SK-N-MC (cell line): Measurements from ENCODE around the gene P4HA1.

ENCODE experiments used
- EZH2 ChIP-seq: fragments of 200-600 bp; sonication (generic); IDR thresholded peaks from one replicate; pipeline ENCODE4 v1.6.1; 2017; ENCODE audit warnings: antibody characterized with exemption
- POLR2AphosphoS5 ChIP-seq: IDR thresholded peaks from 2 replicates; pipeline ENCODE4 v1.6.1; 2012; ENCODE audit warnings: mild to moderate bottlenecking, low read depth, low read length, borderline replicate concordance

DNA sequence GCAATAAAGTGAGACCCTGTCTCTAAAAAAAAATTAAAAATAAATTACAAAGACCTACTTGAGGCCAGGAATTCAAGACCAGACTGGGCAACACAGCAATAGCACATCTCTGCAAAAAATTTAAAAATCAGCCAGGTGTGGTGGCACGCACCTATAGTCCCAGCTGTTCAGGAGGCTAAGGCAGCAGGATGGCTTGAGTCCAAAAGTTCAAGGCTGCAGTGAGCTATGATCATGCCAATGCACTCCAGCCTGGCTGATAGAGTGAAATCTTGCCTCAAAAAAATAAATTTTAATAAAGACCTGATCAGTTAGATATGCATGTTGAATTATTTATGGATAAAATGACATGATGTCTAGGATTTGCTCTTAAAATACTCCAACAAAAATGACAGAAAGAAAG, 34.9 kb downstream of the P4HA1 start:
- TF ChIP-seq POLR2AphosphoS5 (no peak), EZH2 (no peak)
